KMS-11 (cell line): ENCODE data around the gene SLC38A4.

Experiments
- H2AFZ ChIP-seq: fragments of 200-600 bp; sonication (generic); 2 replicates; pipeline ENCODE4 v1.6.1; 2016; ENCODE audit warnings: antibody characterized with exemption, mixed run types, low read depth
- H3K27ac ChIP-seq: fragments of 200-600 bp; sonication (generic); 2 replicates; pipeline ENCODE4 v1.6.1; 2016; ENCODE audit warnings: mild to moderate bottlenecking, mixed run types
- H3K27me3 ChIP-seq: fragments of 200-600 bp; sonication (generic); 2 replicates; pipeline ENCODE4 v1.6.1; 2017; ENCODE audit warnings: mild to moderate bottlenecking, low read depth, mixed run types, moderate library complexity; ENCODE audit not compliant: insufficient read depth
- H3K36me3 ChIP-seq: fragments of 200-600 bp; sonication (generic); 2 replicates; pipeline ENCODE4 v1.6.1; 2017; ENCODE audit warnings: mild to moderate bottlenecking, mixed run types; ENCODE audit not compliant: insufficient read depth
- H3K4me1 ChIP-seq: fragments of 200-600 bp; sonication (generic); 2 replicates; pipeline ENCODE4 v1.6.1; 2016; ENCODE audit warnings: mild to moderate bottlenecking, low read depth, mixed run types; ENCODE audit not compliant: poor library complexity, severe bottlenecking
- H3K4me2 ChIP-seq: fragments of 200-600 bp; sonication (generic); 2 replicates; pipeline ENCODE4 v1.7.0; 2016; ENCODE audit warnings: mild to moderate bottlenecking, mixed run types
- H3K4me3 ChIP-seq: fragments of 200-600 bp; sonication (generic); IDR thresholded peaks from 2 replicates; pipeline ENCODE4 v1.6.1; 2017; ENCODE audit warnings: low read depth, low read length, mixed read lengths; ENCODE audit not compliant: insufficient read depth
- H3K79me2 ChIP-seq: fragments of 200-600 bp; sonication (generic); 2 replicates; pipeline ENCODE4 v1.6.1; 2016; ENCODE audit warnings: low read depth, mixed run types; ENCODE audit not compliant: insufficient read depth
- H3K9ac ChIP-seq: fragments of 200-600 bp; sonication (generic); 2 replicates; pipeline ENCODE4 v1.6.1; 2016; ENCODE audit warnings: mild to moderate bottlenecking, mixed run types
- H4K20me1 ChIP-seq: fragments of 200-600 bp; sonication (generic); 2 replicates; pipeline ENCODE4 v1.6.1; 2016; ENCODE audit warnings: mild to moderate bottlenecking, mixed run types; ENCODE audit not compliant: insufficient read depth
- CTCF ChIP-seq: fragments of 200-600 bp; sonication (generic); conservative IDR thresholded peaks from 2 replicates; pipeline ENCODE4 v1.6.1; 2017; ENCODE audit warnings: low read depth, mild to moderate bottlenecking, antibody characterized with exemption, low read length, moderate library complexity, mixed read lengths

Gene SLC38A4

GRCh38 chr12:46778415-46778814, 47.4 kb downstream of the SLC38A4 start:
- Histone ChIP-seq H3K9ac (no peak overlapping the region), H3K27ac (no peak overlapping the region), H2AFZ (no peak overlapping the region), H3K79me2 (no peaks in the 10 kb centered on the region), H3K27me3 (no peaks in the 10 kb centered on the region), H4K20me1 (no peaks in the 10 kb centered on the region), H3K4me3 (no peak overlapping the region), H3K4me1 (no peaks in the 10 kb centered on the region), H3K4me2 (no peak overlapping the region), H3K36me3 (no peaks in the 10 kb centered on the region)
- no peak for TF ChIP-seq CTCF

GRCh38 chr12:46777587-46777986, 48.2 kb downstream of the SLC38A4 start:
- H3K36me3 ChIP-seq: no peaks in the 10 kb centered on the region
- H3K27ac ChIP-seq: no peak overlapping the region
- no peaks in the 10 kb centered on the region for H3K4me1 ChIP-seq
- H2AFZ ChIP-seq: no peak overlapping the region
- H3K79me2 ChIP-seq: no peaks in the 10 kb centered on the region
- H3K4me3 ChIP-seq: no peak overlapping the region
- H3K27me3 ChIP-seq: no peaks in the 10 kb centered on the region
- no peak for TF ChIP-seq CTCF
- no peak overlapping the region for H3K9ac ChIP-seq
- H4K20me1 ChIP-seq: no peaks in the 10 kb centered on the region
- no peak overlapping the region for H3K4me2 ChIP-seq

- Histone ChIP-seq H4K20me1 (no peaks in the 10 kb centered on the region), H3K27me3 (no peaks in the 10 kb centered on the region), H3K4me3 (no peak overlapping the region), H3K4me1 (no peaks in the 10 kb centered on the region), H2AFZ (no peak overlapping the region), H3K9ac (no peak overlapping the region), H3K36me3 (no peaks in the 10 kb centered on the region), H3K79me2 (no peaks in the 10 kb centered on the region), H3K27ac (no peak overlapping the region), H3K4me2 (no peak overlapping the region)
- TF ChIP-seq CTCF: no peak
These were observed 50.0 kb downstream of the SLC38A4 start for GRCh38 chr12:46775796-46776195.

GRCh38 chr12:46774322-46774633, 51.5 kb downstream of the SLC38A4 start:
- Histone ChIP-seq H3K4me1 (no peaks in the 10 kb centered on the region), H2AFZ (no peak overlapping the region), H3K27ac (no peak overlapping the region), H3K9ac (no peak overlapping the region), H3K79me2 (no peaks in the 10 kb centered on the region), H3K4me2 (no peak overlapping the region), H4K20me1 (no peaks in the 10 kb centered on the region), H3K27me3 (no peaks in the 10 kb centered on the region), H3K4me3 (no peak overlapping the region), H3K36me3 (no peaks in the 10 kb centered on the region)
- TF ChIP-seq CTCF: no peak
